Measurements from ENCODE around the gene LPCAT4. TPM values are rescaled to one million over a fixed set of nuclear protein-coding genes. Genes with fewer than 3 reads are reported as not detected.

The LPCAT4 gene
- total RNA-seq, 1 experiment from 2014 or later, result 46.8 TPM

DNA sequence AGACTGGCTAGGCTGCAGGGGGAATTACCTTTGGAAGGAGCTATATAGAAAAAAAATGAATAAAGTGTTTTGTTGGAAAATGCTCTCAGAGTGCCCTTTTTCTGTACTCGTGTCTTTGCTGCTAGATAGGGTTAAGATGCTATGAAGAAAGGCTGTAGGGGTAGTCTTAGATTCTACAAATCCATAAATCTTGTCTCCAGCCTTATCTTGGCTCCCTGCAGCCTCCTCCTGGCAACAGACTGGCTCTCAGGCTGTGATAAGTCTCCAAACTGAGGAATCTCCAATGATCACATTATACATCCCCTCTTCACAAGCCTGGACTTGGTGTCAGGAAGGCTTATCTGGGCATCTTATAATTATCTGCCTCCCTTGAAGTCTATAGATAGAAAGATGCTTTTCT, 9.3 kb downstream of the LPCAT4 start:
- TF ChIP-seq, protein P1, sequence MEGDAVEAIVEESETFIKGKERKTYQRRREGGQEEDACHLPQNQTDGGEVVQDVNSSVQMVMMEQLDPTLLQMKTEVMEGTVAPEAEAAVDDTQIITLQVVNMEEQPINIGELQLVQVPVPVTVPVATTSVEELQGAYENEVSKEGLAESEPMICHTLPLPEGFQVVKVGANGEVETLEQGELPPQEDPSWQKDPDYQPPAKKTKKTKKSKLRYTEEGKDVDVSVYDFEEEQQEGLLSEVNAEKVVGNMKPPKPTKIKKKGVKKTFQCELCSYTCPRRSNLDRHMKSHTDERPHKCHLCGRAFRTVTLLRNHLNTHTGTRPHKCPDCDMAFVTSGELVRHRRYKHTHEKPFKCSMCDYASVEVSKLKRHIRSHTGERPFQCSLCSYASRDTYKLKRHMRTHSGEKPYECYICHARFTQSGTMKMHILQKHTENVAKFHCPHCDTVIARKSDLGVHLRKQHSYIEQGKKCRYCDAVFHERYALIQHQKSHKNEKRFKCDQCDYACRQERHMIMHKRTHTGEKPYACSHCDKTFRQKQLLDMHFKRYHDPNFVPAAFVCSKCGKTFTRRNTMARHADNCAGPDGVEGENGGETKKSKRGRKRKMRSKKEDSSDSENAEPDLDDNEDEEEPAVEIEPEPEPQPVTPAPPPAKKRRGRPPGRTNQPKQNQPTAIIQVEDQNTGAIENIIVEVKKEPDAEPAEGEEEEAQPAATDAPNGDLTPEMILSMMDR (conservative IDR thresholded peaks at IDR 0.05), result no peak
- no peak for TF ChIP-seq EZH2 (IDR thresholded peaks at IDR 0.05; ENCODE audit: low read depth)
- no peak overlapping the region for H3K4me2 ChIP-seq
- no peaks in the 10 kb centered on the region for H3K9me3 ChIP-seq (ENCODE audit: insufficient read depth, low read depth)
- H4K20me1 ChIP-seq (ENCODE audit: insufficient read depth), result no peaks in the 10 kb centered on the region
- DNase-seq, result no peak
- CTCF ChIA-PET, result interaction anchor here (1.0 kb wide), 1 partner anchor 10 kb away, joined by 3 read pairs; the partner anchor contains the start of gene LPCAT4
- POLR2A ChIA-PET (ENCODE audit: unreplicated experiment), result no interaction called here
- H3K4me3 ChIP-seq, result no peak overlapping the region
- H2AFZ ChIP-seq, result no peak overlapping the region
- no peak overlapping the region for H3K27ac ChIP-seq
- H3K4me1 ChIP-seq (replicated peaks; ENCODE audit: insufficient read depth), result peaks cover 32% of the 10 kb centered on the region
- peaks cover 19% of the 10 kb centered on the region for H3F3A ChIP-seq (ENCODE audit: insufficient read depth, low read depth)
- H3K9me2 ChIP-seq (ENCODE audit: insufficient read depth), result no peaks in the 10 kb centered on the region
- BruUV-seq (replicated peaks), result no TSS peak
- intact Hi-C loops (cut with micrococcal nuclease; ENCODE audit: unreplicated experiment), result no loop called here
- H3K79me2 ChIP-seq (ENCODE audit: low read depth), result no peaks in the 10 kb centered on the region
- 0 out of 2 replicates have a peak, but pooled peaks cover 3% of the 10 kb centered on the region for H3K36me3 ChIP-seq (ENCODE audit: low read depth)
- H3K27me3 ChIP-seq (ENCODE audit: insufficient read depth, low read depth), result no peaks in the 10 kb centered on the region

DNA sequence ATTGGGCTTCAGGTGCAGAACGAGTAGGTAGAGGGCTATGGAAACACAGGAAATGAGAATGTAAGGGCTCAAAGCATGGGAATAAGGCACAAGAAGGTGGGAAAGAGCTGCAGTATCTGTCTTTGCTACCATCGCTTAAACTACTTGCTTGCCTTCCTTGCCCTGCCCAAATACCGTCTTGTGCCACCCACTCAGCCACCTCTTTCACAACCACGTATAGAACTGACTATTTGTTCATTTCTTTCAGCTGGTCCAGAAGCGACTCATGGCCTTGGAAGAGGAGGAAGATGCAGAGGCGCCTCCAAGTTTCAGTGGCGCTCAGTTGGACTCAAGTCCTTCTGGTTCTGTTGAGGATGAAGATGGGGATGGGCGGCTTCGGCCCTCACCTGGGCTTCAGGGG, 11.8 kb downstream of the LPCAT4 start:
- no peaks in the 10 kb centered on the region for H3K9me2 ChIP-seq (ENCODE audit: insufficient read depth)
- no peaks in the 10 kb centered on the region for H3K79me2 ChIP-seq (ENCODE audit: low read depth)
- ChIA-PET CTCF (no interaction called here), POLR2A (ENCODE audit: unreplicated experiment) (no interaction called here)
- H3K9me3 ChIP-seq (ENCODE audit: insufficient read depth, low read depth), result no peaks in the 10 kb centered on the region
- no peak overlapping the region for H3K4me2 ChIP-seq
- TF ChIP-seq, protein P1 (conservative IDR thresholded peaks at IDR 0.05), result no peak
- TF ChIP-seq EZH2 (IDR thresholded peaks at IDR 0.05; ENCODE audit: low read depth), result no peak
- no peaks in the 10 kb centered on the region for H3K27me3 ChIP-seq (ENCODE audit: insufficient read depth, low read depth)
- H4K20me1 ChIP-seq (ENCODE audit: insufficient read depth), result no peaks in the 10 kb centered on the region
- no peak overlapping the region for H3K27ac ChIP-seq
- H3F3A ChIP-seq (ENCODE audit: insufficient read depth, low read depth), result peaks cover 7% of the 10 kb centered on the region; the same call in 1 of the 2 replicates
- H3K4me1 ChIP-seq (replicated peaks; ENCODE audit: insufficient read depth), result peaks cover 13% of the 10 kb centered on the region
- no peak for DNase-seq
- no TSS peak for BruUV-seq (replicated peaks)
- no peaks in the 10 kb centered on the region for H3K36me3 ChIP-seq (ENCODE audit: low read depth)
- intact Hi-C loops (cut with micrococcal nuclease; ENCODE audit: unreplicated experiment), result no loop called here
- no peak overlapping the region for H2AFZ ChIP-seq
- H3K4me3 ChIP-seq, result no peak overlapping the region

DNA sequence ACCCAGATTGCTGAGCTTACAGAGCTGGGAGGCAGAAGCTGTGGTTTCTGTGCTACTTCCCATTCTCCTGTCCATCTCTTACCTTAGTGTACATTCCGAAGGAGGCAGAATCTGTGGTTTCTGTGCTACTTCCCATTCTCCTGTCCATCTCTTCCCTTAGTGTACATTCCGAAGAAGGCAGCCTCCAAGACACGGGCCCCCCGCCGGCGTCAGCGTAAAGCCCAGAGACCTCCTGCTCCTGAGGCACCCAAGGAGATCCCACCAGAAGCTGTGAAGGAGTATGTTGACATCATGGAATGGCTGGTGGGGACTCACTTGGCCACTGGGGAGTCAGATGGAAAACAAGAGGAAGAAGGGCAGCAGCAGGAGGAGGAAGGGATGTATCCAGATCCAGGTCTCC, 12.7 kb downstream of the LPCAT4 start:
- no peak for DNase-seq
- no peak overlapping the region for H2AFZ ChIP-seq
- CTCF ChIA-PET, result no interaction called here
- H3K9me2 ChIP-seq (ENCODE audit: insufficient read depth), result no peaks in the 10 kb centered on the region
- TF ChIP-seq, protein P1 (conservative IDR thresholded peaks at IDR 0.05), result no peak
- TF ChIP-seq EZH2 (IDR thresholded peaks at IDR 0.05; ENCODE audit: low read depth), result no peak
- H3K4me3 ChIP-seq, result no peak overlapping the region
- H3K9me3 ChIP-seq (ENCODE audit: insufficient read depth, low read depth), result no peaks in the 10 kb centered on the region
- no peaks in the 10 kb centered on the region for H3K36me3 ChIP-seq (ENCODE audit: low read depth)
- H3K79me2 ChIP-seq (ENCODE audit: low read depth), result no peaks in the 10 kb centered on the region
- POLR2A ChIA-PET (ENCODE audit: unreplicated experiment), result no interaction called here
- H3K4me2 ChIP-seq, result no peak overlapping the region
- H3K4me1 ChIP-seq (replicated peaks; ENCODE audit: insufficient read depth), result peaks cover 4% of the 10 kb centered on the region
- no TSS peak for BruUV-seq (replicated peaks)
- no peaks in the 10 kb centered on the region for H3F3A ChIP-seq (ENCODE audit: insufficient read depth, low read depth)
- no peaks in the 10 kb centered on the region for H3K27me3 ChIP-seq (ENCODE audit: insufficient read depth, low read depth)
- no peaks in the 10 kb centered on the region for H4K20me1 ChIP-seq (ENCODE audit: insufficient read depth)
- H3K27ac ChIP-seq, result no peak overlapping the region
- intact Hi-C loops (cut with micrococcal nuclease; ENCODE audit: unreplicated experiment), result no loop called here
